Calu3 (cell line): ENCODE results near the gene MRC1. TPM values are rescaled to one million over a fixed set of nuclear protein-coding genes. Genes with fewer than 3 reads are reported as not detected.

Experiments
- BruUV-seq: library from RNA; stranded (reverse); fragments of 400-500 nt; replicated peaks from 2 replicates; lab custom pipeline; 2021; lab: Mats Ljungman, UMichigan
- CTCF ChIA-PET: fragments of 300-600 bp; sonication (Branson Sonifier 250); formaldehyde crosslinking; loops from one replicate; lab custom pipeline; 2022; ENCODE audit warnings: antibody characterized with exemption; lab: Charles Lee
- DNase-seq: peaks from one replicate; pipeline ENCODE4 v3.0.0; 2022
- H3K27ac Mint-ChIP-seq: one replicate; pipeline ENCODE4 v1.8.0; 2022; ENCODE audit warnings: mixed read lengths; ENCODE audit not compliant: unreplicated experiment
- H3K27me3 Mint-ChIP-seq: one replicate; pipeline ENCODE4 v1.8.0; 2022; ENCODE audit warnings: mixed read lengths; ENCODE audit not compliant: unreplicated experiment
- H3K36me3 Mint-ChIP-seq: one replicate; pipeline ENCODE4 v1.8.0; 2022; ENCODE audit warnings: mild to moderate bottlenecking, moderate library complexity, mixed read lengths; ENCODE audit not compliant: insufficient read depth, unreplicated experiment
- H3K4me1 Mint-ChIP-seq: one replicate; pipeline ENCODE4 v1.8.0; 2022; ENCODE audit warnings: mild to moderate bottlenecking, low read depth, mixed read lengths; ENCODE audit not compliant: unreplicated experiment
- H3K4me3 Mint-ChIP-seq: one replicate; pipeline ENCODE4 v1.8.0; 2022; ENCODE audit warnings: mild to moderate bottlenecking, low read depth, moderate library complexity, mixed read lengths; ENCODE audit not compliant: unreplicated experiment
- H3K9me3 Mint-ChIP-seq: one replicate; pipeline ENCODE4 v1.8.0; 2022; ENCODE audit warnings: low read depth, mixed read lengths; ENCODE audit not compliant: unreplicated experiment
- intact Hi-C: fragments of 100-400 bp; cut with micrococcal nuclease; formaldehyde crosslinking; loops from one replicate; pipeline ENCODE4 v1.10.0; 2022; ENCODE audit not compliant: unreplicated experiment
- total RNA-seq: library from RNA; stranded (reverse); gene quantifications from 2 replicates; pipeline ENCODE4 v1.2.3, GENCODE V29; 2022
- TF ChIP-seq, protein P1 (sequence below): fragments of 200-600 bp; IDR thresholded peaks from one replicate; pipeline ENCODE4 v1.8.0; 2022; ENCODE audit warnings: antibody characterized with exemption; ENCODE audit not compliant: unreplicated experiment

The MRC1 gene
- total RNA-seq, 1 experiment from 2014 or later = 0.09 TPM

- Mint-ChIP-seq H3K9me3 (no peaks in the 10 kb centered on the region), H3K27me3 (no peaks in the 10 kb centered on the region), H3K27ac (no peak overlapping the region), H3K4me1 (no peaks in the 10 kb centered on the region), H3K36me3 (no peaks in the 10 kb centered on the region), H3K4me3 (no peak overlapping the region)
- intact Hi-C loops = no loop called here
- no TSS peak for BruUV-seq
- DNase-seq = no peak
- TF ChIP-seq, protein P1, sequence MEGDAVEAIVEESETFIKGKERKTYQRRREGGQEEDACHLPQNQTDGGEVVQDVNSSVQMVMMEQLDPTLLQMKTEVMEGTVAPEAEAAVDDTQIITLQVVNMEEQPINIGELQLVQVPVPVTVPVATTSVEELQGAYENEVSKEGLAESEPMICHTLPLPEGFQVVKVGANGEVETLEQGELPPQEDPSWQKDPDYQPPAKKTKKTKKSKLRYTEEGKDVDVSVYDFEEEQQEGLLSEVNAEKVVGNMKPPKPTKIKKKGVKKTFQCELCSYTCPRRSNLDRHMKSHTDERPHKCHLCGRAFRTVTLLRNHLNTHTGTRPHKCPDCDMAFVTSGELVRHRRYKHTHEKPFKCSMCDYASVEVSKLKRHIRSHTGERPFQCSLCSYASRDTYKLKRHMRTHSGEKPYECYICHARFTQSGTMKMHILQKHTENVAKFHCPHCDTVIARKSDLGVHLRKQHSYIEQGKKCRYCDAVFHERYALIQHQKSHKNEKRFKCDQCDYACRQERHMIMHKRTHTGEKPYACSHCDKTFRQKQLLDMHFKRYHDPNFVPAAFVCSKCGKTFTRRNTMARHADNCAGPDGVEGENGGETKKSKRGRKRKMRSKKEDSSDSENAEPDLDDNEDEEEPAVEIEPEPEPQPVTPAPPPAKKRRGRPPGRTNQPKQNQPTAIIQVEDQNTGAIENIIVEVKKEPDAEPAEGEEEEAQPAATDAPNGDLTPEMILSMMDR = no peak
- CTCF ChIA-PET = interaction anchor here (1.0 kb wide), 1 partner anchor 10 kb away, joined by 3 read pairs; no protein-coding TSS in a partner anchor
Measured at GRCh38 chr10:17780727-17781126, 28.4 kb upstream of the MRC1 start.

DNA sequence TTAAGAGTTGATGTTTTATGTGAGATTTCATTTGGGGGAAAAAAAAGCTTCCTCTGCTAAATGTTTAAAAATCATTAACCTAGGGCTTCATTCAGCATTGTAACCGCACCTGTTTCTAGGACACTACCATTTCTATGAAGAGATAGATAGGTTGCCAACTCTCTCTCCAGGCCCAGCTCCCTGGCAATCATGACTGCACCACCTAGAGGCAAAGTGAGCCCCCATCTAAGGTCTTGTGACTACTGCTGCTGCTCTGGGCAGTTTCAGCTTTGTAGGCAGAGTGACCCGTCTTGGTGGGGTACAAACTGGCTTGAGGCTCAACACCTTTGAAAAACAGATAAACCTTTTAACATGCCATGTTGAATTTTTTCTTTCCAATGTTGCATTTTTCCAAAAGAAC is 27.3 kb upstream of the MRC1 start:
- Mint-ChIP-seq H3K4me3 (no peak overlapping the region), H3K36me3 (no peaks in the 10 kb centered on the region), H3K9me3 (no peaks in the 10 kb centered on the region), H3K4me1 (no peaks in the 10 kb centered on the region), H3K27me3 (no peaks in the 10 kb centered on the region), H3K27ac (no peak overlapping the region)
- intact Hi-C loops = no loop called here
- CTCF ChIA-PET = interaction anchor here (0.6 to 1.0 kb wide), 4 partner anchors 9 to 818 kb away, joined by 3 to 4 read pairs (median 3); no protein-coding TSS in a partner anchor
- TF ChIP-seq, protein P1 = no peak
- no peak for DNase-seq
- BruUV-seq = no TSS peak

DNA sequence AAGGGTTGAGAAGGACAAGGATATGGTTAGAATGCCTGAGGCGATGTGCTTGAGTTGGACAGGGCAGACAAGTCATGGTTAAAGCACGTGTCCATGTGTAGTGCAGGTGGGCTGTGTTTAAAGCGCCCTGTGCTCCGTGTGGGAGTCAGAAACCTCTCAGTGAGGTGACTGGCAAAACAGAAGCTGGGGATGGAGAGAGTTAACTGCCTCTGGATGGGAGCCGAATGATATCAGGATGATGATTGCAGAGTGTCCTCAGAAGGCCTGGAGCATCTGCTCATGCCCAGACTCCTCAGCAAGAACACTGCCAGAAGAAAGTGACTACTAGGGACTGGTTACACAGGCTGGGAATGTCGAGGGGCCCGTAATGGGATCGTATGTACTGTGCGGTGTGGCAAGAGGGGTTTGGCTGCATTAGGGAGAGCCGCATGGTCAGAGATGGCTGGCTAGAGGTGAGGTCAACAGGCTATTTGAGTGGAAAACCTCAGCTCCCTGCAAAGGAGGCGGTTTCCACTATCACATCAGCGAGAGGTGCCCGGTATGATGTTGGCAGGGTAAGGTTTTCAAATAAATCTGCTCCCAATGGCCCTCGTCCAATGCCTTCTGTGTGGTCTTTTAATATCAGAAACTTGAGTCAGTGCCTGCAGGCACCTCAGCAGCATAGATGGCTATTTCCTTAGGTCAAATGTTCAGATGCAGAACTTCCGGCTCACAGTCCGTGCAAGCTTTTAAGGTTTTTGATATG is 26.1 kb upstream of the MRC1 start:
- TF ChIP-seq, protein P1 = no peak
- no TSS peak for BruUV-seq
- Mint-ChIP-seq H3K9me3 (no peaks in the 10 kb centered on the region), H3K4me3 (no peak overlapping the region), H3K27me3 (no peaks in the 10 kb centered on the region), H3K36me3 (no peaks in the 10 kb centered on the region), H3K27ac (no peak overlapping the region), H3K4me1 (no peaks in the 10 kb centered on the region)
- no peak for DNase-seq
- CTCF ChIA-PET = no interaction called here
- intact Hi-C loops = no loop called here

DNA sequence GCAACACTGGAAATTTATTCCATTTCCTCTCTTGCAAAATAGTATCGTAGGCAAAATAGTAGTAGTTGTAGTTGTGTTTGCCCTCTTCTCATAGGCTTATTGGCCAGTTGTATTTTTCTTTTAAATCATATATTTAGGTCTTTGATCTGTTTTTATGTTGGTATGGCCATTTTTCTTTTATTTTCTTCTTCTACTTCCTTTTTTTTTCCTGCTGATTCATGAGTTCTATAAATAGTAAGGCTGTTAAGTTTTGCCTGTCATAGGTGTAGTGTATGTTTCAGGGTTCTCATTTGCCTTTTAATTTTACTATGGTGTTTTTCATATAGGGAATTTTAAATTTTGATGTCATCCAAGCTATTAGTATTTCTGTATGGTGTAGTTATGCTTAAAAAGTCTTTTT is 25.4 kb upstream of the MRC1 start:
- intact Hi-C loops = no loop called here
- Mint-ChIP-seq H3K4me1 (no peaks in the 10 kb centered on the region), H3K36me3 (no peaks in the 10 kb centered on the region), H3K9me3 (no peaks in the 10 kb centered on the region), H3K4me3 (no peak overlapping the region), H3K27me3 (no peaks in the 10 kb centered on the region), H3K27ac (no peak overlapping the region)
- CTCF ChIA-PET = no interaction called here
- BruUV-seq = no TSS peak
- TF ChIP-seq, protein P1 = no peak
- no peak for DNase-seq
